GM12872 (cell line): ENCODE measurements around the gene PLA2G1B.
A peak's percentile ranks its signal among the peaks of the same experiment; 100 is the strongest.

ENCODE experiments used
- TF ChIP-seq, protein P1 (sequence below): IDR thresholded peaks from 3 replicates; pipeline ENCODE4 v1.5.1; 2011; ENCODE audit warnings: low read depth, mild to moderate bottlenecking, low read length, moderate library complexity; ENCODE audit not compliant: insufficient read depth

Gene PLA2G1B

DNA sequence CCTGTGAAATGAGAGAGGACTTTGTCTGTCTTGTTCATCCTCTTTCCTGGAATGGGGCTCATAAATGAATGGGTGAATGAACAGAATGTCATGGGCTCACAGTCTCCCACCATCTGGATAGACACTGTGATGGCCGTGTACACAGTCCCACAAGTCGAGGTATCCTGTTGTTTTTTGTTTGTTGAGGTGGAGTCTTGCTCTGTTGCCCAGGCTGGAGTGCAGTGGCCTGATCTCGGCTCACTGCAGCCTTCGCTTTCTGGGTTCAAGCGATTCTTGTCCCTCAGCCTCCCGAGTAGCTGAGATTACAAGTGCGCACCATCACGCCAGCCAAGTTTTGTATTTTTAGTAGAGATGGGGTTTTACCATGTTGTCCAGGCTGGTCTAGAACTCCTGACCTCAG, 16.1 kb upstream of the PLA2G1B start:
- TF ChIP-seq, protein P1, sequence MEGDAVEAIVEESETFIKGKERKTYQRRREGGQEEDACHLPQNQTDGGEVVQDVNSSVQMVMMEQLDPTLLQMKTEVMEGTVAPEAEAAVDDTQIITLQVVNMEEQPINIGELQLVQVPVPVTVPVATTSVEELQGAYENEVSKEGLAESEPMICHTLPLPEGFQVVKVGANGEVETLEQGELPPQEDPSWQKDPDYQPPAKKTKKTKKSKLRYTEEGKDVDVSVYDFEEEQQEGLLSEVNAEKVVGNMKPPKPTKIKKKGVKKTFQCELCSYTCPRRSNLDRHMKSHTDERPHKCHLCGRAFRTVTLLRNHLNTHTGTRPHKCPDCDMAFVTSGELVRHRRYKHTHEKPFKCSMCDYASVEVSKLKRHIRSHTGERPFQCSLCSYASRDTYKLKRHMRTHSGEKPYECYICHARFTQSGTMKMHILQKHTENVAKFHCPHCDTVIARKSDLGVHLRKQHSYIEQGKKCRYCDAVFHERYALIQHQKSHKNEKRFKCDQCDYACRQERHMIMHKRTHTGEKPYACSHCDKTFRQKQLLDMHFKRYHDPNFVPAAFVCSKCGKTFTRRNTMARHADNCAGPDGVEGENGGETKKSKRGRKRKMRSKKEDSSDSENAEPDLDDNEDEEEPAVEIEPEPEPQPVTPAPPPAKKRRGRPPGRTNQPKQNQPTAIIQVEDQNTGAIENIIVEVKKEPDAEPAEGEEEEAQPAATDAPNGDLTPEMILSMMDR: no peak

- TF ChIP-seq, protein P1: no peak
Observed at GRCh38 chr12:120343039-120343537, 15.5 kb upstream of the PLA2G1B start.

DNA sequence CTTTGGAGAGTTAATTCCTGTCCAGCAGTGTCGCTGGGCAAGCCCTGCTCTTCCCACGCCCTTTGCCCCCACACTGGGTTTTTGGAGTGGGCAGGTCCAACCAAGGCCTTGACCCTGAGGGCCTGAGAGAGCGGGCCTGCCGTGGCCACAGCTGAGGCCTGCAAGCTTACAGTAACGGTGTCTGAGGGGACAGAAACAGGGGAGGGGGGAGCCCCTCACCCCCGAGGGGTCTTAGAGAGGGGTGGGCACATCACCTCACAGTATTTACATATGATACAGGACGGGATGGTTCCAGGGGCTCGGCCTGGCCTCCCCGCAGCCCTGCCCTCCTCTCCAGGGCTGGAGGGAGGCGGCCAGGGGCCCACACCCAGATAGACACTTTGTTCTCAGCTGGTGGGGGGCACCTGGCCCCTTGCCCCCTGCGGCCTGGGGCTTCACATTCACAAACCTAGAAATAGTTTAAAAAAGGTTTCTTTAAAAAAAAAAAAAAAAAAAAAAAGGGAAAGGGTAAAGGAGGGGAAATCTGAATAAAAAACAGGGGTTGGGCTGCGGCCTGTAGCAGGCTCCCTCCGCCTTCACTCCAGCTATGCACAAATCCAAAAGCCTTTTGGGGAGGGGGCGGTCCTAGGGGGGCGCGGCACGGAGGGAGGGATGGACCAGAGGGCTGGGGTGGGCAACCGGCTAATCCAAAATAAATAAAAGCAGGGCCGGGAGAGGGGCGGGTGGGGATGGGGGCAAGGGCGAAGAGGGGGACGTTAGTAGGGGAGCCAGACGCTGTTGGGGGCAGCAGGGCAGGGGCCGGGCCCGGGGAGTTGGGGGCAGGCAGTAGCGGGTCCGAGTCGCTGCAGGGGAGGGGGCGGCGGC, 14.8 kb upstream of the PLA2G1B start:
- TF ChIP-seq, protein P1: no peak

- TF ChIP-seq, protein P1: no peak
Observed at GRCh38 chr12:120339256-120339655, 11.7 kb upstream of the PLA2G1B start.

DNA sequence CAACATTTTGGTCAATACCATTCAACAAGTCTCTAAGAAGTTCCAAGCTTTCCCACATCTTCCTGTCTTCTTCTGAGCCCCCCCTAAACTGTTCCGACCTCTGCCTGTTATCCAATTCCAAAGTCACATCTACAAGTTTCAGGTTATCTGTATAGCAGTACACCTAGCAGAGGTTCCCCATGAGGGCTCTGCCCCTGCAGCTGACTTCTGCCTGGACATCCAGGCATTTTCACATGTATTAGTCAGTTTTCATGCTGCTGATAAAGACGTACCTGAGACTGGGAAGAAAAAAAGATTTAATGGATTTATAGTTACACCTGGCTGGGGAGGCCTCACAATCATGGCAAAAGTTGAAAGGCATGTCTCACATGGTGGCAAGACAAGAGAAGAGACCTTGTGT, 10.2 kb upstream of the PLA2G1B start:
- TF ChIP-seq, protein P1: no peak

- TF ChIP-seq, protein P1: peak; percentile 77
Observed at GRCh38 chr12:120335447-120335846, 7.9 kb upstream of the PLA2G1B start.

- TF ChIP-seq, protein P1: no peak
Observed at GRCh38 chr12:120332523-120332922, 4.9 kb upstream of the PLA2G1B start.
